GM20000 (cell line): ENCODE data around the gene ABCC12.

Experiments used
- DNase-seq: peaks from one replicate; pipeline ENCODE4 v3.0.0; 2012; ENCODE audit warnings: low spot score
- CTCF ChIP-seq: IDR thresholded peaks from 2 replicates; pipeline ENCODE4 v1.5.1; 2012; ENCODE audit warnings: mild to moderate bottlenecking, control low read depth; ENCODE audit errors: extremely low read depth, missing control alignments

Gene ABCC12

GRCh38 chr16:48155926-48156789 lies at the start of gene ABCC12:
Gene ABCC12, minus strand, starts transcription at chr16:48155993. Its CDS starts 9,569 bp downstream, at chr16:48146424.
- DNase-seq = no peak
- TF ChIP-seq CTCF = no peak

- no peak for TF ChIP-seq CTCF
- no peak for DNase-seq
Observed at GRCh38 chr16:48204825-48205151, 49.0 kb upstream of the ABCC12 start.

GRCh38 chr16:48203974-48204824 lies 48.4 kb upstream of the ABCC12 start:
- no peak for TF ChIP-seq CTCF
- no peak for DNase-seq

GRCh38 chr16:48201515-48202201 lies 45.9 kb upstream of the ABCC12 start:
- no peak for TF ChIP-seq CTCF
- no peak for DNase-seq

- DNase-seq = no peak
- no peak for TF ChIP-seq CTCF
Observed at GRCh38 chr16:48197294-48197693, 41.5 kb upstream of the ABCC12 start.

GRCh38 chr16:48194828-48195556 lies 39.2 kb upstream of the ABCC12 start:
- no peak for DNase-seq
- no peak for TF ChIP-seq CTCF
